Muscle of leg (tissue), 11 donors: Measurements from ENCODE around the gene MALRD1. TPM values are rescaled to one million over a fixed set of nuclear protein-coding genes. Genes with fewer than 3 reads are reported as not detected.

Experiments
- DNase-seq: peaks from one replicate; pipeline ENCODE4 v3.0.0; 2013
- H3K27ac ChIP-seq: one replicate; pipeline ENCODE4 v1.5.1; 2013; ENCODE audit warnings: mild to moderate bottlenecking, low read length, control low read depth
- H3K27me3 ChIP-seq: one replicate; pipeline ENCODE4 v1.6.1; 2013; ENCODE audit warnings: low read length; ENCODE audit not compliant: control insufficient read depth, insufficient read depth
- H3K36me3 ChIP-seq: one replicate; pipeline ENCODE4 v1.6.1; 2013; ENCODE audit warnings: low read length; ENCODE audit not compliant: control insufficient read depth, insufficient read depth
- H3K4me1 ChIP-seq: one replicate; pipeline ENCODE4 v1.6.1; 2013; ENCODE audit warnings: low read length; ENCODE audit not compliant: control insufficient read depth, insufficient read depth
- H3K4me3 ChIP-seq: one replicate; pipeline ENCODE4 v1.5.1; 2013; ENCODE audit warnings: low read length, control low read depth
- H3K9me3 ChIP-seq: replicated peaks from 2 replicates; pipeline ENCODE4 v1.6.1; 2013; ENCODE audit warnings: low read depth, low read length; ENCODE audit not compliant: control insufficient read depth
- WGBS: methylation state at CpG from one replicate; pipeline ENCODE4 v1.1.5; 2013; ENCODE audit warnings: missing lambda C conversion rate; ENCODE audit not compliant: insufficient coverage; 5-methylcytosine and 5-hydroxymethylcytosine counted together
- polyA plus RNA-seq, 8 donors: library from polyadenylated mRNA; unstranded; fragments of 120-200 nt; gene quantifications; one replicate each; pipeline versions ENCODE4 v1.2.1 to v1.2.3, GENCODE V29; 2013; ENCODE audit warnings: inconsistent platforms in 1 of 8, low replicate concordance in 1 of 8; ENCODE audit not compliant: insufficient read length in 8 of 8, insufficient read depth in 1 of 8
- total RNA-seq: library from RNA; stranded (reverse); fragments of 120-200 nt; gene quantifications from one replicate; pipeline ENCODE4 v1.2.4, GENCODE V29; 2013

The MALRD1 gene
- total and polyA plus RNA-seq, 9 donors: 0.45 to 6.2 (median 1.0) TPM

GRCh38 chr10:19154375-19154774 lies 105.8 kb downstream of the MALRD1 start:
- Histone ChIP-seq H3K27ac (no peak overlapping the region), H3K9me3 (no peaks in the 10 kb centered on the region), H3K4me1 (no peaks in the 10 kb centered on the region), H3K36me3 (no peaks in the 10 kb centered on the region), H3K4me3 (no peak overlapping the region), H3K27me3 (no peaks in the 10 kb centered on the region)
- no CpG with 5 or more reads among the region's 4 CpGs for WGBS
- DNase-seq: no peak

- Histone ChIP-seq H3K4me3 (no peak overlapping the region), H3K4me1 (no peaks in the 10 kb centered on the region), H3K9me3 (peaks cover 2% of the 10 kb centered on the region), H3K27me3 (no peaks in the 10 kb centered on the region), H3K36me3 (no peaks in the 10 kb centered on the region), H3K27ac (no peak overlapping the region)
- WGBS: no CpG with 5 or more reads among the region's 2 CpGs
- DNase-seq: no peak
Measured at GRCh38 chr10:19158358-19158757, 109.8 kb downstream of the MALRD1 start.

DNA sequence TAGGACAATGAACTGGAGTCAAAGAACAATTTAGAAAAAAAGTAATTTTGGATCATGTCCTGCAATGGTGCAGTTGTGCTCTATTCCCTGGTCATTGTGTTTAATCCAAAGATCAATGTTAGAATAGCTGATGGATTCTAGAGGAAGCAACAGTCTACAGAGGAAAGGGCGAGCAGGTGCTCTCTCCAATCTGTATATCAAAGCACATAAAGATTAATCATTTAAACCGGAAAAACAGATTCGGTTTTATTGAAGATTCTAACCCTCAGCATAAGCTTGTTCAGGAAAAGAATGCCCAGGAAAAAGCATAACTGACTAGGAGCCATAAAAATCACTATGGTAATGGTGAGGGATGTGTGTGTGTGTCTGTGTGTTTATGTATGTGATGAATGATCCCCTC lies 110.3 kb downstream of the MALRD1 start:
- H3K27ac ChIP-seq: no peak overlapping the region
- DNase-seq: no peak
- peaks cover 2% of the 10 kb centered on the region for H3K9me3 ChIP-seq
- no peaks in the 10 kb centered on the region for H3K36me3 ChIP-seq
- no peaks in the 10 kb centered on the region for H3K4me1 ChIP-seq
- no peak overlapping the region for H3K4me3 ChIP-seq
- no peaks in the 10 kb centered on the region for H3K27me3 ChIP-seq
- no CpG with 5 or more reads among the region's 3 CpGs for WGBS

DNA sequence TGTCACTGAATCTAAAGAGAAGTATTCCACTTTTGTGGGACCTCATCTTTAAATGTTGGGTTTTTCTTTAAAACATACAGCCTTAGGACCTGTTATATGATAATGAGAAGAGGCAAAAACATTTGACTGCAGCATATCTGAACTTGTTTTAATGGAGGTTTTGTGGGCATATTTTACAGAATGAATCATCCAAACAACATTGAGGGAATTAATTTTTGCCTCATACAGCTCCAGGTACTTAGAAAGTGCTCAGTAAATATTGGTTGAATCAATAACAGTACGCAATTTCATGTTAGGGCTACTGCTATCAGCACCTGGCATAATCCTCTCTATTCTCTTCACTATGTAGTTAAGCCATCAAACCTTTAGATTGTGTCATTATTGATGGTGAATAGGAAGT lies 115.9 kb downstream of the MALRD1 start:
- Histone ChIP-seq H3K27me3 (no peaks in the 10 kb centered on the region), H3K4me1 (no peaks in the 10 kb centered on the region), H3K9me3 (peaks cover 2% of the 10 kb centered on the region), H3K4me3 (no peak overlapping the region), H3K36me3 (no peaks in the 10 kb centered on the region), H3K27ac (no peak overlapping the region)
- no CpG with 5 or more reads among the region's 1 CpG for WGBS
- DNase-seq: no peak

- Histone ChIP-seq H3K9me3 (no peaks in the 10 kb centered on the region), H3K4me1 (no peaks in the 10 kb centered on the region), H3K4me3 (no peak overlapping the region), H3K27ac (no peak overlapping the region), H3K36me3 (no peaks in the 10 kb centered on the region), H3K27me3 (no peaks in the 10 kb centered on the region)
- DNase-seq: no peak
- WGBS: no CpG with 5 or more reads among the region's 2 CpGs
Measured at GRCh38 chr10:19168584-19168983, 120.0 kb downstream of the MALRD1 start.

DNA sequence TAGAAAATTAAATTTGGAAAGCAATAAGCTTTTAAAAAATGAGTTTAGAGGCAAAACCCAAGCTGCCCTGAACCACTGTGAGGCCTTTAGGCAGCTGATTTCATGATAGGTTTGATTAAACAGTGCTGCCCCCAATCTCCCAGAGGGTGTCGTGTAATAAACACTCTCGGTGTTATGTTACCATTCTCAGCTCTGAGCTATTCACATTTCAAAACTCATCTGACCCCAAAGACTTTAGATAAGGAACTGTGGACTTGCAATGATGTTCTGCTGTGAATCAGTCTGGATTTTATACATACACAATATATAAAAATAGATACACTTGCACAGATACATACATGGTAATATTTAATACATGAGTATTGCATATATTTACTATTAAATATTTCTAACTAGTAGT lies 120.4 kb downstream of the MALRD1 start:
- no peaks in the 10 kb centered on the region for H3K4me1 ChIP-seq
- DNase-seq: no peak
- H3K36me3 ChIP-seq: no peaks in the 10 kb centered on the region
- no peaks in the 10 kb centered on the region for H3K27me3 ChIP-seq
- WGBS: no CpG with 5 or more reads among the region's 2 CpGs
- H3K4me3 ChIP-seq: no peak overlapping the region
- no peaks in the 10 kb centered on the region for H3K9me3 ChIP-seq
- H3K27ac ChIP-seq: no peak overlapping the region

DNA sequence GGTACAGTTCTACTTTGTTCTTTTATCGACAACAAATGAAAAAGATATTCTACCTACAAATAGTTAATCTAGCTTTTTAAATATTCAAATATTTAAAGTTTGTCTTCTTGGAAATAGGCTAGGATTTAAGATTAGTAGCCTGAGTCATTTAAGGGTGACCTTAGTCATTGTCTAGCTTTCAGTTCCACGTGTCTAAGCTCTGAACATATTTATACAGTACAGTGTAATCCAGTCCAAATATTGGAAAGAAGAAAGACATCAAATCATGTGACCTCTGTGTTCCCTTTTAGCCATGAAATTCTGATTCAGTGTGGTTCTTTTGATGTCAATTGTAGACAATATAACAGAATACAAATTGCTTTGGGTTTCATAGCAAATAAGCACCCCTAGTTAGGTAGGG lies 121.1 kb downstream of the MALRD1 start:
- no CpG with 5 or more reads among the region's 2 CpGs for WGBS
- H3K9me3 ChIP-seq: no peaks in the 10 kb centered on the region
- no peak for DNase-seq
- H3K27me3 ChIP-seq: no peaks in the 10 kb centered on the region
- H3K36me3 ChIP-seq: no peaks in the 10 kb centered on the region
- H3K4me3 ChIP-seq: no peak overlapping the region
- H3K27ac ChIP-seq: no peak overlapping the region
- no peaks in the 10 kb centered on the region for H3K4me1 ChIP-seq

DNA sequence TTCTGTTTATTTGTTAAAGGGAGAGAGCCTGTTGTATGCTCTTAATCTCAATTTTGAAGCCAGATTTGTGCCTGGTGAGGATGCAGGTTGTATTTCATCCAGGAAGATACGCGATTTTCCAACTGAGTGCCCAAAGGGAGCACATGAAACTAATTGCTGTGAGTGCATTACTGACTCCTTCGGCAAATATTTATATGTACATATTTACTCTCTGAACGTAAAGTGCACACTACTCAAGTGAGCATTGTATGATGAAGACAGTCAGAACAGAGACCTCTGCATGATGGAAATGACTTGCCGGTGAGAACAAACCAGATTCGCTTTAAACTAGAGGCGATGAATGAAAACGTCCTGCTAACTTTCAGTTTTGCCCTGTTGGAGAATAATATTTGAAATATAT lies 130.1 kb downstream of the MALRD1 start:
- WGBS: 100% methylated on average over 1 of the region's 8 CpGs
- no peak overlapping the region for H3K4me3 ChIP-seq
- no peaks in the 10 kb centered on the region for H3K36me3 ChIP-seq
- no peak overlapping the region for H3K27ac ChIP-seq
- no peaks in the 10 kb centered on the region for H3K4me1 ChIP-seq
- no peaks in the 10 kb centered on the region for H3K27me3 ChIP-seq
- no peak for DNase-seq
- no peaks in the 10 kb centered on the region for H3K9me3 ChIP-seq

- WGBS: no CpG with 5 or more reads among the region's 2 CpGs
- Histone ChIP-seq H3K27me3 (no peaks in the 10 kb centered on the region), H3K9me3 (no peaks in the 10 kb centered on the region), H3K4me3 (no peak overlapping the region), H3K36me3 (no peaks in the 10 kb centered on the region), H3K4me1 (no peaks in the 10 kb centered on the region), H3K27ac (no peak overlapping the region)
- no peak for DNase-seq
Measured at GRCh38 chr10:19184891-19185290, 136.3 kb downstream of the MALRD1 start.

DNA sequence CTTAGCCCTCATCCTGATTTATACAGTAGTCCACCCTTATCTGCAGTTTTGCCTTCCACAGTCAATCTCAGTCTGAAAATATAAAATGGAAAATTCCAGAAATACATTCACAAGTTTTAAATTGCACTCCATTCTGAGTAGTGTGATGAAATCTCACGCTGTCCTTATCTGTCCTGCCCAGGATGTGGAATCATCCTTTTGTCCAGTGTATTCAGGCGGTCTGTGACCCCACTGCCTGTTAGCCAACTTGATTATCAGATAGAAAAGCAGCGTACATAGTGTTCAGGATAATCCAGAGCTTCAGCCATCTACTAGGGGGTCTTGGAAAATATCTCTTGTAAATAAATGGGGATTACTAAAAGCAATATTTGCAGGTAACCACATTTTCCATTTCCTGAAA lies 146.3 kb downstream of the MALRD1 start:
- DNase-seq: no peak
- H3K4me1 ChIP-seq: no peaks in the 10 kb centered on the region
- no peaks in the 10 kb centered on the region for H3K27me3 ChIP-seq
- H3K36me3 ChIP-seq: no peaks in the 10 kb centered on the region
- H3K9me3 ChIP-seq: no peaks in the 10 kb centered on the region
- WGBS: 84% methylated on average over 2 of the region's 3 CpGs
- H3K4me3 ChIP-seq: no peak overlapping the region
- no peak overlapping the region for H3K27ac ChIP-seq

- H3K4me1 ChIP-seq: no peaks in the 10 kb centered on the region
- no peak for DNase-seq
- no peaks in the 10 kb centered on the region for H3K27me3 ChIP-seq
- H3K27ac ChIP-seq: no peak overlapping the region
- H3K36me3 ChIP-seq: no peaks in the 10 kb centered on the region
- WGBS: 75% methylated on average over 4 of the region's 5 CpGs
- no peaks in the 10 kb centered on the region for H3K9me3 ChIP-seq
- no peak overlapping the region for H3K4me3 ChIP-seq
Measured at GRCh38 chr10:19195698-19196097, 147.1 kb downstream of the MALRD1 start.
